ENCODE measurements around the gene VWA5B2. TPM values are rescaled to one million over a fixed set of nuclear protein-coding genes. Genes with fewer than 3 reads are reported as not detected.
A peak's percentile ranks its signal among the peaks of the same experiment; 100 is the strongest.

Gene VWA5B2
- total RNA-seq, 4 donors from 2014 or later = not detected

DNA sequence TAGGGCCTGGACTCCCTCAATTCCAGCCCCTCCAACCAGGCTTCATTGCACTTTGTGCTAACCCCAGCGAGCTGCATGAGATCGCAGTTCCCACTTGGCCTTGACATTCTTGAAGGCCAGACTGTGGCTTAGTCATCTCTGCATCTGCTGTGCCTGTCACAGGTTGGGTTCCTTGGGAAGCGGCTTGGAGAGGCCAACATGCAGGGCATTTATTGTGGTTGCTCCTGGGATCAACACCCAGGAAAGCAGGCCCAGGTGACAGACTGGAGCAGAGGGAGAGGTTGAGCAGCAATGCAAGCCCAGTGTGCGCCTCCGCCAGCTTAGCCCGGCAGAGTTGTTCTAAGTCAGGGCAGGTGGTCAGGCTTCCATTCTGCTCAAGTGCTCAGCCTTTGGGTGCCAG, 32.8 kb upstream of the VWA5B2 start:
- no peak for DNase-seq
- Histone ChIP-seq H3K36me3 (peaks cover 0 to 44% of the 10 kb centered on the region in 2 donors), H3K9me3 (no peaks in the 10 kb centered on the region), H3K4me3 (no peak overlapping the region), H3K27me3 (no peaks in the 10 kb centered on the region), H3K27ac (no peak overlapping the region), H3K4me1 (no peaks in the 10 kb centered on the region)
- intact Hi-C loops (cut with DNase I; ENCODE audit: low total_unique reads) = no loop called here
- ATAC-seq = peak in 1 of 2 donors; percentile 51
- in situ Hi-C loops (cut with MboI; ENCODE audit: low sequenced_read_pairs in 4 of 4) = no loop called here
- no peak for TF ChIP-seq POLR2A (IDR thresholded peaks at IDR 0.05)
- TF ChIP-seq, protein P1, sequence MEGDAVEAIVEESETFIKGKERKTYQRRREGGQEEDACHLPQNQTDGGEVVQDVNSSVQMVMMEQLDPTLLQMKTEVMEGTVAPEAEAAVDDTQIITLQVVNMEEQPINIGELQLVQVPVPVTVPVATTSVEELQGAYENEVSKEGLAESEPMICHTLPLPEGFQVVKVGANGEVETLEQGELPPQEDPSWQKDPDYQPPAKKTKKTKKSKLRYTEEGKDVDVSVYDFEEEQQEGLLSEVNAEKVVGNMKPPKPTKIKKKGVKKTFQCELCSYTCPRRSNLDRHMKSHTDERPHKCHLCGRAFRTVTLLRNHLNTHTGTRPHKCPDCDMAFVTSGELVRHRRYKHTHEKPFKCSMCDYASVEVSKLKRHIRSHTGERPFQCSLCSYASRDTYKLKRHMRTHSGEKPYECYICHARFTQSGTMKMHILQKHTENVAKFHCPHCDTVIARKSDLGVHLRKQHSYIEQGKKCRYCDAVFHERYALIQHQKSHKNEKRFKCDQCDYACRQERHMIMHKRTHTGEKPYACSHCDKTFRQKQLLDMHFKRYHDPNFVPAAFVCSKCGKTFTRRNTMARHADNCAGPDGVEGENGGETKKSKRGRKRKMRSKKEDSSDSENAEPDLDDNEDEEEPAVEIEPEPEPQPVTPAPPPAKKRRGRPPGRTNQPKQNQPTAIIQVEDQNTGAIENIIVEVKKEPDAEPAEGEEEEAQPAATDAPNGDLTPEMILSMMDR (IDR thresholded peaks at IDR 0.05 in 4 of 5, conservative IDR thresholded peaks at IDR 0.05 in 1 of 5) = no peak

DNA sequence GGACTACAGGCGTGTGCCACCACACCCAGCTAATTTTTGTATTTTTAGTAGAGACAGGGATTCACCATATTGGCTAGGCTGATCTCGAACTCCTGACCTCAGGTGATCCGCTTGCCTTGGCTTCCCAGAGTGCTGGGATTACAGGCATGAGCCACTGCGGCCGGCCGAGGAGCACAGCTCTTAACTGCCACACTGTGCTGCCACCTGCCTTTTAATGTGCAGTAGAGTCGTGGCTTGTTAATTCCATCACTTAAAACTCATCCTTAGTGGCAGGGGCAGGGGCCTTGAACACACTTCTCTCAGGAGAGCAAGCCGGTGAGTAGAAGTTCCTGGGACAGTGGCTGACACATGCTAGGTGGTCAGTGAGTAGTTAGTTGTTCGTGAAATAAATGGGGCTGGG, 30.9 kb upstream of the VWA5B2 start:
- DNase-seq (no peak), ATAC-seq (no peak)
- in situ Hi-C loops (cut with MboI; ENCODE audit: low sequenced_read_pairs in 4 of 4) = no loop called here

DNA sequence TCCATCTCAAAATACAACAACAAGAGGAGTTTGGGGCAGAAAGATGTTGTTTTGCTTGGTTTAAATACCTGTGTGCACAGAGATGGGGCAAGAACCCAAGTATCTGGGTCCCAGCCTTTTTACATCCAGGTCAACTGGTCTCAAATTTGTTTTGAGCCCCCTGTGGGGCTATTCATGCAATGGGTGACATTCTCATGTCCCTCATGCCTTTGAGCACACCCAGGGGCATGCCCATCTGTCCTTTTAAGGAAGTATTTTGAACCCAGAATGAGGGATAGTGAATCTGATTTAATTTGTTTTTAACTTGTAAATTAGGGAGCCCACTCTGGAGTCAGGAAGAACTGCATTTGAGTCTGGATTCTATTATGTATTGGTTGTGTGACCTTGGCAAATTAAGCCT, 28.6 kb upstream of the VWA5B2 start:
- in situ Hi-C loops (cut with MboI; ENCODE audit: low sequenced_read_pairs in 4 of 4) (no loop called here), intact Hi-C loops (cut with DNase I; ENCODE audit: low total_unique reads) (no loop called here)
- Histone ChIP-seq H3K4me1 (no peaks in the 10 kb centered on the region), H3K27ac (no peak overlapping the region), H3K27me3 (no peaks in the 10 kb centered on the region), H3K9me3 (no peaks in the 10 kb centered on the region), H3K36me3 (peaks cover 0 to 1% of the 10 kb centered on the region in 2 donors), H3K4me3 (no peak overlapping the region)
- ATAC-seq (no peak), DNase-seq (no peak)
- TF ChIP-seq POLR2A (IDR thresholded peaks at IDR 0.05) = no peak
- TF ChIP-seq, protein P1 (IDR thresholded peaks at IDR 0.05 in 4 of 5, conservative IDR thresholded peaks at IDR 0.05 in 1 of 5) = no peak

More for the DNA sequence above, 30.9 kb upstream of the VWA5B2 start:
- intact Hi-C loops (cut with DNase I; ENCODE audit: low total_unique reads) = no loop called here
- H3K27me3 ChIP-seq = no peaks in the 10 kb centered on the region
- no peaks in the 10 kb centered on the region for H3K9me3 ChIP-seq
- H3K36me3 ChIP-seq = peaks cover 0 to 24% of the 10 kb centered on the region in 2 donors
- H3K27ac ChIP-seq = no peak overlapping the region
- TF ChIP-seq, protein P1 (IDR thresholded peaks at IDR 0.05 in 4 of 5, conservative IDR thresholded peaks at IDR 0.05 in 1 of 5) = no peak
- H3K4me1 ChIP-seq = no peaks in the 10 kb centered on the region
- H3K4me3 ChIP-seq = no peak overlapping the region

DNA sequence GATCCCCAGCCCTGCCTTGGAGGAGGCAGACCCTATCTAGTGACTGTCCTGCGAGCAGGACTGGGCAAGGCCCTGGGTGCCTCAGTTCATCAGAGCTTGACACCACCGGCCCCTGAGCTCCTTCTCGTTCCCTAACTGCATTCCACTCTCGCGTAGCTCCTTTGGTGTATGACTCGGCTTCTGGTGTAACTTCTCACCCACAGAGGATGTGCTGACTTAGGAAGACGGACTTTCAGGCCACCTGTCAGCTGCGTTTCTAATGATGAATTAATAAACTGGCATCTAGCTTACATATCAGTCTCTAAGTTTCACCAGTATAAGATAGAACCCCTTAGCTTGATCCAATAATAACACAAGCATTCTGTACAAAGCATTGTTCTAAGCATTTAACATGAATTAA, 25.9 kb upstream of the VWA5B2 start:
- Histone ChIP-seq H3K4me3 (no peak overlapping the region), H3K36me3 (no peaks in the 10 kb centered on the region), H3K27ac (no peak overlapping the region), H3K4me1 (no peaks in the 10 kb centered on the region), H3K9me3 (no peaks in the 10 kb centered on the region), H3K27me3 (no peaks in the 10 kb centered on the region)
- ATAC-seq (no peak), DNase-seq (no peak)
- intact Hi-C loops (cut with DNase I; ENCODE audit: low total_unique reads) = no loop called here
- in situ Hi-C loops (cut with MboI; ENCODE audit: low sequenced_read_pairs in 4 of 4) = no loop called here
- no peak for TF ChIP-seq POLR2A (IDR thresholded peaks at IDR 0.05)
- TF ChIP-seq, protein P1 (IDR thresholded peaks at IDR 0.05 in 4 of 5, conservative IDR thresholded peaks at IDR 0.05 in 1 of 5) = no peak

All from gastrocnemius medialis (tissue), 4 donors.